Uterus (tissue), 3 donors: ENCODE data around the gene MSL3B.

ENCODE experiments used
- DNase-seq, 2 donors: peaks; one replicate each; pipeline ENCODE4 v3.0.0-alpha.2; 2019 to 2020
- H3K27ac ChIP-seq, 2 donors: fragments of 200-600 bp; sonication (generic); 1 replicate in 1 of 2; 2 replicates in 1 of 2; pipeline ENCODE4 v1.5.1; 2016 to 2018
- H3K27me3 ChIP-seq, 2 donors: fragments of 200-600 bp; sonication (generic); one replicate each; pipeline ENCODE4 v1.5.1; 2018 to 2019; ENCODE audit warnings: control low read depth in 1 of 2
- H3K36me3 ChIP-seq, 2 donors: fragments of 200-600 bp; sonication (generic); one replicate each; pipeline ENCODE4 v1.5.1; 2019; ENCODE audit warnings: control low read depth in 1 of 2
- H3K4me1 ChIP-seq, 2 donors: fragments of 200-600 bp; sonication (generic); one replicate each; pipeline ENCODE4 v1.5.1; 2018 to 2019; ENCODE audit warnings: control low read depth in 1 of 2
- H3K4me3 ChIP-seq, 2 donors: fragments of 200-600 bp; sonication (generic); 1 replicate in 1 of 2; 2 replicates in 1 of 2; pipeline ENCODE4 v1.5.1; 2018 to 2019; ENCODE audit warnings: mild to moderate bottlenecking in 1 of 2
- H3K9me3 ChIP-seq, 2 donors: fragments of 200-600 bp; sonication (generic); one replicate each; pipeline ENCODE4 v1.5.1; 2019; ENCODE audit warnings: control low read depth in 1 of 2
- POLR2A ChIP-seq, 2 donors: fragments of 450-650 bp; IDR thresholded peaks; one replicate each; pipeline ENCODE4 v1.6.1; 2016; ENCODE audit warnings: antibody characterized with exemption in 2 of 2, mild to moderate bottlenecking in 1 of 2, moderate library complexity in 1 of 2
- intact Hi-C: fragments of 100-400 bp; cut with DNase I; formaldehyde crosslinking; loops from one replicate; pipeline ENCODE4 v1.15.1; 2023; ENCODE audit warnings: low total_unique reads
- TF ChIP-seq, protein P1 (sequence below), 4 experiments: fragments of 200-600 bp in 2 of 4; fragments of 450-650 bp in 2 of 4; sonication (generic) in 2 of 4; IDR thresholded peaks; one replicate each; pipeline ENCODE4 v1.5.1; 2016 to 2019; ENCODE audit warnings: antibody characterized with exemption in 4 of 4, mild to moderate bottlenecking in 2 of 4, moderate library complexity in 1 of 4
- donor health status: DM: yes; HTN: yes; CAD: no.

MSL3B gene

DNA sequence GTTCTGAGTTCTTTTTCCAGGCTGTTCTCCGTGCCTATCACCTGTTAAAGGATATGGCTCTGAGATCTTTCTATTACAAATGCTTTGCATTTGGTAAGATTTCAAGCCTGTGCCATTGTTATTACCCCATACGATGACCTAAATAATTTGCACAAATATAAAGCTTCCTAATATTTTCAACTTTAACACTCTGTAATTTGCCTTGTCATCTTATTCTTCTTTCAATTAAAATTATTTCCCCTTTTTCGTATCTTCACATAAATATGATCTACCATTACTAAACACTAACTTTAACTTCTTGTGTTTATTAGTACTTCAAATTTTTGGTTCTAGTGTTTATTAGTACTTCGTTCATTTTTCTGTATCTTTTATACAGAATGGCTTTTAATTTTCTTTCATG lies 3.2 kb upstream of the MSL3B start:
- Histone ChIP-seq H3K4me1 (no peaks in the 10 kb centered on the region), H3K27ac (no peak overlapping the region), H3K36me3 (no peaks in the 10 kb centered on the region), H3K27me3 (peaks cover 0 to 8% of the 10 kb centered on the region in 2 donors), H3K9me3 (no peaks in the 10 kb centered on the region), H3K4me3 (no peak overlapping the region)
- intact Hi-C loops, result no loop called here
- no peak for DNase-seq
- TF ChIP-seq, protein P1, sequence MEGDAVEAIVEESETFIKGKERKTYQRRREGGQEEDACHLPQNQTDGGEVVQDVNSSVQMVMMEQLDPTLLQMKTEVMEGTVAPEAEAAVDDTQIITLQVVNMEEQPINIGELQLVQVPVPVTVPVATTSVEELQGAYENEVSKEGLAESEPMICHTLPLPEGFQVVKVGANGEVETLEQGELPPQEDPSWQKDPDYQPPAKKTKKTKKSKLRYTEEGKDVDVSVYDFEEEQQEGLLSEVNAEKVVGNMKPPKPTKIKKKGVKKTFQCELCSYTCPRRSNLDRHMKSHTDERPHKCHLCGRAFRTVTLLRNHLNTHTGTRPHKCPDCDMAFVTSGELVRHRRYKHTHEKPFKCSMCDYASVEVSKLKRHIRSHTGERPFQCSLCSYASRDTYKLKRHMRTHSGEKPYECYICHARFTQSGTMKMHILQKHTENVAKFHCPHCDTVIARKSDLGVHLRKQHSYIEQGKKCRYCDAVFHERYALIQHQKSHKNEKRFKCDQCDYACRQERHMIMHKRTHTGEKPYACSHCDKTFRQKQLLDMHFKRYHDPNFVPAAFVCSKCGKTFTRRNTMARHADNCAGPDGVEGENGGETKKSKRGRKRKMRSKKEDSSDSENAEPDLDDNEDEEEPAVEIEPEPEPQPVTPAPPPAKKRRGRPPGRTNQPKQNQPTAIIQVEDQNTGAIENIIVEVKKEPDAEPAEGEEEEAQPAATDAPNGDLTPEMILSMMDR (IDR thresholded peaks at IDR 0.05), result no peak
- TF ChIP-seq POLR2A (IDR thresholded peaks at IDR 0.05), result no peak

DNA sequence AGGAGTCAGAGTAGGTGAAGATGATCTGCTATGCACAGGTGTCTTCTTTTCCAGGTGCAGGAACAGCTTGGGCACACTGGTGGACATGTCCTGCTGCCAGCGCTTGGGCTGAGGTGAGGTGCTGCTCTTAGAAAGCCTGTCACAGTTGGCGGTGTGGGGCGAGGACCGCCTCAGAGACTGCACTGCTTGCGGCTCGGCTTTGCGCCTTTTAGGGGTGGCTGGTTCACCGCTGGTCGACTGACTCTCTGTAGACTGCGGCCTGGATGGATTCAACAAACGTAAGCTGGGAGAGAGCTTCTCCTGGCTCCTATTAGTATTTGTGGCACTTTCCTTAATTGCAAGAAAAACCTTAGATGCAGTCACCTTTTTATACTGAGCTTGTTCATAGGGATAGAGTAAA lies 1.7 kb downstream of the MSL3B start:
- Histone ChIP-seq H3K27ac (no peak overlapping the region), H3K4me3 (no peak overlapping the region), H3K36me3 (no peaks in the 10 kb centered on the region), H3K9me3 (no peaks in the 10 kb centered on the region), H3K4me1 (no peaks in the 10 kb centered on the region), H3K27me3 (peaks cover 0 to 4% of the 10 kb centered on the region in 2 donors)
- TF ChIP-seq, protein P1 (IDR thresholded peaks at IDR 0.05), result no peak
- TF ChIP-seq POLR2A (IDR thresholded peaks at IDR 0.05), result no peak
- DNase-seq, result no peak
- intact Hi-C loops, result no loop called here

DNA sequence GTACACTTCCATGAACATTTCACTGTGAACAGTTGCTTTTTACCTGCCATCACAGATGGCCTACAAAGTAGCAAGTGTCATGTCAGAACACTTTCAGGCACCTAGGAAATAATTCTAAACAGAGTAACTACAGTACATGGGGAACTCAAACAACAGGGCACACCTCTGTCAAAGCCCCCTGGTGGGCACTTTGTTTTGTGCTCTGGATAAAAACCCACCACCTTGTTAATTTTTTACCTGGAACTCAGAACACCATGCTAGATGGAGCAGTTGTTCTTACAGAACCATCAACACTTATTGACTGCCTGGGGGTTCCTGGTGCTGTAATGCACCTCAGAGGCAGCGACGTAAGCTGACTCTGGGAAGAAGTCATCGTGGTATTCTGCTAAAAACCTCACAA lies 2.3 kb downstream of the MSL3B start:
- TF ChIP-seq, protein P1 (IDR thresholded peaks at IDR 0.05), result no peak
- TF ChIP-seq POLR2A (IDR thresholded peaks at IDR 0.05), result no peak
- DNase-seq, result no peak
- Histone ChIP-seq H3K4me3 (no peak overlapping the region), H3K27ac (no peak overlapping the region), H3K9me3 (no peaks in the 10 kb centered on the region), H3K36me3 (no peaks in the 10 kb centered on the region), H3K27me3 (peaks cover 0 to 4% of the 10 kb centered on the region in 2 donors), H3K4me1 (no peaks in the 10 kb centered on the region)
- intact Hi-C loops, result no loop called here

DNA sequence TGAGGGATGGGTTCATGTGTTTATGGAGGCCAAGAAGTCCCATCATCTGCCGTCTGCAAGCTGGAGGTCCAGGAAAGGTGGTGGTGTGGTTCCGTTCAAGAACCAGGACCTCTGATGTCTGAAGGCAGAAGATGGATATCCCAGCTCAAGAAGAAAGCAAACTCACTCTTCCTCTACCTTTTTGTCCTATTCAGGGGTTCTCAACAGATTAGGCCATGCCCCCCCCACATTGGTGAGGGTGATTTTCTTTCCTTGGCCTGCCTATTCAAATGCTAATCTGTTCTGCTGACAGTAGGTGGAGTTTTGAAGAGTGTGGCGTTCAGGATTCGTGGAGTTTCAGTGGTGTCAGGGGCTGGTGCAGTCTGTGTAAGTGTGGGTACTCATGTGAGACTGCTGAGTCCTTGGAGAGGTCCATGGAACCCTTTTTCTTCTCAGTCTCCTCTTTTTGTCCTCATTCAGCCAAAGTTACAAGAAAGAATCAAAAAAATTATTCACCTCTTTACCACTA lies 5.9 kb downstream of the MSL3B start:
- no peak overlapping the region for H3K27ac ChIP-seq
- H3K27me3 ChIP-seq, result no peaks in the 10 kb centered on the region
- no peaks in the 10 kb centered on the region for H3K9me3 ChIP-seq
- TF ChIP-seq POLR2A (IDR thresholded peaks at IDR 0.05), result no peak
- TF ChIP-seq, protein P1 (IDR thresholded peaks at IDR 0.05), result no peak
- H3K36me3 ChIP-seq, result no peaks in the 10 kb centered on the region
- no peaks in the 10 kb centered on the region for H3K4me1 ChIP-seq
- intact Hi-C loops, result no loop called here
- no peak for DNase-seq
- H3K4me3 ChIP-seq, result no peak overlapping the region

DNA sequence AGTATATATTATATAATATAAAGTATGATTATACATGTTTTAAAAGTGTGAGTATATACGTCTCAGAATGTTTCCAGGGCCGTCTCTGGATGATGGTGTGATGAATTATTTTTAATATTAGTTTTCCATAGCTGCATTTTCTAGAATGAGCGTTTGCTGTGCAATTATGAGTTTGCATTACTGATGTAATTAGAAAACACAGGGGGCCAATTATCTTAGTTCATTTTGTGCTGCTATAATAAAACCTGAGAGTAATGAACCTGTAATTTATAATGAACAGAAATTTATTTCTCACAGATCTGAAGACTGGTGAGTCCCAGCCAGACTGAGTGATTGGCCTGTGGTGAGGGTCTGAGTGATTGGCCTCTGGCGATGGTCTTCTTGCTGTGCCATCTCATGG lies 9.9 kb downstream of the MSL3B start:
- peaks cover 0 to 7% of the 10 kb centered on the region in 2 donors for H3K4me1 ChIP-seq
- no peak overlapping the region for H3K4me3 ChIP-seq
- H3K27ac ChIP-seq, result no peak overlapping the region
- H3K36me3 ChIP-seq, result no peaks in the 10 kb centered on the region
- no peaks in the 10 kb centered on the region for H3K27me3 ChIP-seq
- TF ChIP-seq, protein P1 (IDR thresholded peaks at IDR 0.05), result no peak
- TF ChIP-seq POLR2A (IDR thresholded peaks at IDR 0.05), result no peak
- no peaks in the 10 kb centered on the region for H3K9me3 ChIP-seq
- DNase-seq, result no peak
- intact Hi-C loops, result no loop called here
